K562 (cell line): ENCODE results near the gene GCA. TPM values are rescaled to one million over a fixed set of nuclear protein-coding genes. Genes with fewer than 3 reads are reported as not detected.

Experiments used
- ATAC-seq: fragments of 200-7000 bp; cut with Tn5 transposase; 3 replicates; pipeline ENCODE4 v1.9.1; 2020; ENCODE audit warnings: moderate library complexity
- BruUV-seq: library from RNA; stranded (reverse); fragments of 400-500 nt; replicated peaks from 2 replicates; lab custom pipeline; 2021; lab: Mats Ljungman, UMichigan
- CTCF ChIA-PET: fragments of 300-600 bp; formaldehyde crosslinking; extraction: SDS; loops from one replicate; lab custom pipeline; 2021; ENCODE audit warnings: low intra/inter-chr PET ratio; lab: Yijun Ruan, JAX
- POLR2A ChIA-PET: fragments of 300-600, 350-650 bp; sonication (Branson Sonifier 250); formaldehyde crosslinking; extraction: SDS; loops from one replicate; lab custom pipeline; 2021; ENCODE audit warnings: antibody characterized with exemption, inconsistent platforms; lab: Yijun Ruan, JAX
- DNase-seq, 4 experiments: peaks; one replicate each; pipeline versions ENCODE4 v3.0.0 to v3.0.0-alpha.2; 2011 to 2018; ENCODE audit warnings: low spot score in 3 of 4, mixed read lengths in 3 of 4; ENCODE audit errors: extremely low read depth in 1 of 4
- FAIRE-seq: peaks from 2 replicates; lab custom pipeline; 2011; peaks lifted over from hg19 to GRCh38; lab: Jason Lieb, UNC
- H2AFZ ChIP-seq: 2 replicates; pipeline ENCODE4 v1.6.0; 2011; ENCODE audit warnings: low read depth, low read length, control low read depth, inconsistent platforms
- H3K27ac ChIP-seq: fragments of 200-600 bp; 3 replicates; pipeline ENCODE4 v1.8.0; 2011; ENCODE audit warnings: low read depth, mild to moderate bottlenecking, control low read depth, inconsistent platforms, low read length, moderate library complexity, mixed read lengths; ENCODE audit errors: extremely low read depth
- H3K27me3 ChIP-seq, 2 experiments: fragments of 300-600 bp in 1 of 2; 2 replicates in 1 of 2; 3 replicates in 1 of 2; pipeline versions ENCODE4 v1.6.0 to v1.8.0; 2011; ENCODE audit warnings: inconsistent platforms in 2 of 2, low read length in 2 of 2, mild to moderate bottlenecking in 1 of 2, mixed read lengths in 1 of 2, moderate library complexity in 1 of 2; ENCODE audit not compliant: control insufficient read depth in 2 of 2, insufficient read depth in 2 of 2
- H3K36me3 ChIP-seq: fragments of 300-600 bp; 3 replicates; pipeline ENCODE4 v1.8.0; 2011; ENCODE audit warnings: mild to moderate bottlenecking, low read length, inconsistent platforms; ENCODE audit not compliant: control insufficient read depth, insufficient read depth
- H3K4me1 ChIP-seq, 2 experiments: fragments of 200-600 bp in 1 of 2; replicated peaks in 1 of 2; 2 replicates in 1 of 2; 3 replicates in 1 of 2; pipeline versions ENCODE4 v1.5.1 to v1.8.0; 2011; ENCODE audit warnings: inconsistent platforms in 2 of 2, low read length in 2 of 2, mild to moderate bottlenecking in 1 of 2, mixed read lengths in 1 of 2, moderate library complexity in 1 of 2; ENCODE audit not compliant: control insufficient read depth in 2 of 2, insufficient read depth in 2 of 2
- H3K4me2 ChIP-seq: 2 replicates; pipeline ENCODE4 v1.6.1; 2011; ENCODE audit warnings: low read length, control low read depth, inconsistent platforms, mixed read lengths; ENCODE audit not compliant: insufficient read depth
- H3K4me3 ChIP-seq: fragments of 200-600 bp; sonication (generic), shearing (Covaris generic); 2 replicates; pipeline ENCODE4 v1.5.1; 2016; ENCODE audit warnings: control low read depth, inconsistent platforms
- H3K79me2 ChIP-seq: fragments of 200-600 bp; 3 replicates; pipeline ENCODE4 v1.8.0; 2011; ENCODE audit warnings: low read length, inconsistent platforms; ENCODE audit not compliant: control insufficient read depth, insufficient read depth
- H3K9ac ChIP-seq, 2 experiments: 2 replicates each; pipeline versions ENCODE4 v1.6.0 to v1.6.1; 2011; ENCODE audit warnings: low read depth in 2 of 2, low read length in 2 of 2, control low read depth in 1 of 2, inconsistent platforms in 1 of 2, mild to moderate bottlenecking in 1 of 2, mixed read lengths in 1 of 2; ENCODE audit not compliant: insufficient read depth in 1 of 2
- H3K9me1 ChIP-seq: one replicate; pipeline ENCODE4 v1.6.0; 2011; ENCODE audit warnings: inconsistent platforms, mild to moderate bottlenecking, low read length, moderate library complexity; ENCODE audit not compliant: control insufficient read depth, insufficient read depth
- H3K9me3 ChIP-seq: replicated peaks from 2 replicates; pipeline ENCODE4 v1.5.1; 2011; ENCODE audit warnings: low read depth, low read length, inconsistent platforms; ENCODE audit not compliant: control insufficient read depth, insufficient read depth
- H4K20me1 ChIP-seq: replicated peaks from 2 replicates; pipeline ENCODE4 v1.6.1; 2011; ENCODE audit warnings: low read length, inconsistent platforms, mixed read lengths; ENCODE audit not compliant: control insufficient read depth, insufficient read depth
- ESRRB ChIP-seq: fragments of 250-450 bp; sonication (Bioruptor Pico); IDR thresholded peaks from 2 replicates; pipeline ENCODE4 v1.5.0; 2020; ENCODE audit warnings: mild to moderate bottlenecking, moderate library complexity, borderline replicate concordance
- MLX ChIP-seq, 2 experiments: fragments of 450-650 bp in 1 of 2; sonication (generic) in 1 of 2; formaldehyde crosslinking; conservative IDR thresholded peaks; 2 replicates each; pipeline versions ENCODE4 v1.4.0 to v1.8.1; 2020 to 2022; ENCODE audit warnings: mild to moderate bottlenecking in 1 of 2, missing genetic modification reagents in 1 of 2
- NR1H2 ChIP-seq: sonication (generic); formaldehyde crosslinking; IDR thresholded peaks from 2 replicates; pipeline ENCODE4 v1.4.0; 2020; ENCODE audit warnings: mild to moderate bottlenecking, missing genetic modification reagents
- RBM25 ChIP-seq: fragments of 200-400 bp; formaldehyde crosslinking; IDR thresholded peaks from 2 replicates; pipeline ENCODE4 v1.6.1; 2018; ENCODE audit warnings: low read length, low read depth, moderate library complexity; ENCODE audit not compliant: severe bottlenecking
- SMC3 ChIP-seq: conservative IDR thresholded peaks from 2 replicates; pipeline ENCODE4 v1.6.1; 2011; ENCODE audit warnings: low read depth, low read length, improper control_type of control experiment; ENCODE audit not compliant: insufficient read depth
- TOE1 ChIP-seq, 2 experiments: fragments of 450-650 bp in 1 of 2; sonication (generic) in 1 of 2; formaldehyde crosslinking in 1 of 2; IDR thresholded peaks; 2 replicates each; pipeline versions ENCODE4 v1.7.1 to v1.8.0; 2016 to 2022; ENCODE audit warnings: borderline replicate concordance in 2 of 2, mild to moderate bottlenecking in 2 of 2, antibody characterized with exemption in 1 of 2, inconsistent platforms in 1 of 2, low read depth in 1 of 2, missing genetic modification reagents in 1 of 2, moderate library complexity in 1 of 2
- ZNF583 ChIP-seq: fragments of 250-450 bp; sonication (Bioruptor Pico); IDR thresholded peaks from 2 replicates; pipeline ENCODE4 v1.4.0; 2020
- WGBS: fragments of 100-300 bp; shearing (Covaris generic); methylation state at CpG from one replicate; pipeline ENCODE4 v1.1.6; 2016; ENCODE audit warnings: low coverage, mixed read lengths; ENCODE audit not compliant: insufficient coverage; ENCODE audit errors: missing lambda C conversion rate; 5-methylcytosine and 5-hydroxymethylcytosine counted together
- in situ Hi-C: fragments of 300-500 bp; cut with MboI; formaldehyde crosslinking; loops from 4 replicates; pipeline ENCODE4 v1.15.0; 2018; ENCODE audit warnings: inconsistent platforms, mixed read lengths
- intact Hi-C: fragments of 100-400 bp; cut with micrococcal nuclease; formaldehyde crosslinking; loops from 2 replicates; pipeline ENCODE4 v1.14.2; 2022
- polyA plus RNA-seq, 8 experiments: library from polyadenylated mRNA; depleted of rRNA in 4 of 8; stranded (reverse) in 5 of 8; unstranded in 3 of 8; fragments of >200 nt; fragmentation: Nextera tagmentation in 2 of 8; fragmentation: Illumina TruSeq in 1 of 8; extraction: Ambion mirVana in 2 of 8; extraction: Trizol in 1 of 8; gene quantifications; 2 replicates each; pipeline versions ENCODE4 v1.2.1 to v1.2.3, GENCODE V29; 2011 to 2014; ENCODE audit warnings: inconsistent platforms in 1 of 8, missing spikeins in 1 of 8
- total RNA-seq, 7 experiments: library from RNA; depleted of rRNA in 6 of 7; stranded (reverse); fragments of >200 nt in 6 of 7; fragmentation: Illumina TruSeq in 2 of 7; extraction: Trizol in 2 of 7; gene quantifications; 2 replicates each; pipeline versions ENCODE4 v1.2.1 to v1.2.3, GENCODE V29; 2011 to 2021; ENCODE audit warnings: low replicate concordance in 1 of 7

GCA gene
- total and polyA plus RNA-seq, 9 of the 15 experiments (the other 6 are each of a cell fraction or from before 2014, with no cell fraction given): 0.24 to 0.79 (median 0.41) TPM; not detected in 1

GRCh38 chr2:162337868-162338267 is 6.1 kb upstream of the GCA start:
- ATAC-seq: no peak
- Histone ChIP-seq H3K9me1 (no peaks in the 10 kb centered on the region), H3K4me2 (no peak overlapping the region), H4K20me1 (no peaks in the 10 kb centered on the region), H3K79me2 (no peaks in the 10 kb centered on the region), H3K4me3 (no peak overlapping the region), H3K27ac (no peak overlapping the region), H3K4me1 (no peaks in the 10 kb centered on the region), H3K27me3 (no peaks in the 10 kb centered on the region), H3K36me3 (no peaks in the 10 kb centered on the region), H3K9ac (no peak overlapping the region), H2AFZ (no peak overlapping the region), H3K9me3 (no peaks in the 10 kb centered on the region)
- WGBS: 0% methylated on average over 2 of the region's 2 CpGs
- no peak for DNase-seq
- BruUV-seq: no TSS peak
- intact Hi-C loops (no loop called here), in situ Hi-C loops (no loop called here)
- POLR2A ChIA-PET: no interaction called here
- no peak for TF ChIP-seq SMC3
- no peak for TF ChIP-seq TOE1 (IDR thresholded peaks at IDR 0.05; ENCODE audit: borderline replicate concordance)
- TF ChIP-seq TOE1 (CRISPR knock-in tag; IDR thresholded peaks at IDR 0.05; ENCODE audit: borderline replicate concordance, low read depth): no peak
- TF ChIP-seq ESRRB (CRISPR knock-in tag): no peak
- TF ChIP-seq NR1H2 (CRISPR knock-in tag): no peak
- TF ChIP-seq RBM25: no peak
- TF ChIP-seq ZNF583 (CRISPR knock-in tag): no peak
- TF ChIP-seq MLX (CRISPR knock-in tag; conservative IDR thresholded peaks at IDR 0.05): no peak
- no peak for FAIRE-seq
- CTCF ChIA-PET: interaction anchor here (0.6 kb wide), 1 partner anchor 1211 kb away, joined by 3 read pairs; no protein-coding TSS in a partner anchor
